ENCODE data around the gene CELF6. TPM values are rescaled to one million over a fixed set of nuclear protein-coding genes. Genes with fewer than 3 reads are reported as not detected.

The CELF6 gene
- total and polyA plus RNA-seq, 4 donors = 0.10 to 0.92 (median 0.44) TPM

GRCh38 chr15:72307026-72307425, 12.9 kb downstream of the CELF6 start:
- TF ChIP-seq NR2F2 (IDR thresholded peaks at IDR 0.05) (no peak), FOXA2 (IDR thresholded peaks at IDR 0.05) (no peak), YY1 (IDR thresholded peaks at IDR 0.05) (no peak), EGR1 (IDR thresholded peaks at IDR 0.05; ENCODE audit: low read depth in 2 of 2) (no peak), SP1 (IDR thresholded peaks at IDR 0.05) (no peak), MAX (IDR thresholded peaks at IDR 0.05) (no peak), TAF1 (conservative IDR thresholded peaks at IDR 0.05) (no peak), ATF3 (IDR thresholded peaks at IDR 0.05) (no peak), RXRA (IDR thresholded peaks at IDR 0.05) (no peak), HNF4A (conservative IDR thresholded peaks at IDR 0.05) (no peak), RAD21 (IDR thresholded peaks at IDR 0.05) (no peak), ZBTB33 (IDR thresholded peaks at IDR 0.05) (no peak), JUND (IDR thresholded peaks at IDR 0.05) (no peak), CTCF (IDR thresholded peaks at IDR 0.05; ENCODE audit: low read depth, low read length, missing input control) (no peak), GABPA (IDR thresholded peaks at IDR 0.05 in 1 of 2, conservative IDR thresholded peaks at IDR 0.05 in 1 of 2) (no peak), REST (IDR thresholded peaks at IDR 0.05) (no peak), FOXA1 (IDR thresholded peaks at IDR 0.05) (no peak)
- DNase-seq (ENCODE audit: low spot score) = no peak
- 85% methylated on average over 5 of the region's 5 CpGs for WGBS

More at GRCh38 chr15:72307026-72307425, 12.9 kb downstream of the CELF6 start:
- Histone ChIP-seq H3K4me1 (ENCODE audit: control insufficient read depth in 4 of 4, insufficient read depth in 4 of 4, low read length in 3 of 4) (no peaks in the 10 kb centered on the region), H3K9ac (ENCODE audit: low read depth in 1 of 2, low read length in 2 of 2) (no peak overlapping the region), H3K4me3 (ENCODE audit: low read depth in 1 of 3, low read length in 3 of 3) (no peak overlapping the region), H3K9me3 (ENCODE audit: control insufficient read depth in 4 of 4, low read length in 3 of 4) (no peaks in the 10 kb centered on the region), H3K36me3 (ENCODE audit: control insufficient read depth in 4 of 4, insufficient read depth in 3 of 4, low read depth in 1 of 4, low read length in 3 of 4) (no peaks in the 10 kb centered on the region), H3K27ac (ENCODE audit: low read depth in 1 of 2, low read length in 2 of 2) (no peak overlapping the region), H3K27me3 (ENCODE audit: control insufficient read depth in 4 of 4, insufficient read depth in 4 of 4, low read length in 3 of 4) (no peaks in the 10 kb centered on the region)
